CMK (cell line): Measurements from ENCODE around the gene CRB1.

ENCODE experiments used
- DNase-seq: peaks from one replicate; pipeline ENCODE4 v3.0.0-alpha.2; 2010; ENCODE audit warnings: low read depth

Gene CRB1

DNA sequence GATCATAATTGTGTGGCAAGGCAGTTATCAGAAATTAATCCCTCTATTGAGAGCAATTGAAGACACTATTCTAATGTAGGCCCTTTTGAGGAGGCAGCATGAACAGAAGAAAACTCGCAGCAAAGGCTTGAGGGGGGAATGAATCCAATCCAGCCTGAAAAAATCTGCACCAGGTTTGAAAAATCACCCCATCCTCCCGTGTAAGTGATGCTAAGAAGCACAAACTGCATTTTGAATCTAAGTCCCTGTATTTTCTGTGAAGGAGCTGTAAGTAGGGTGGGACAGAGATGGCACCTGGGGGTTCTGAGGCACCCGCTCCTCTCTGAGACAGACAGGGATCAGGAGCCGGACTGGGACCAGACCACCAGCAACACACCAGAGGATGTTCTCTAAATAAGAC lies at the start of gene CRB1:
Gene CRB1, plus strand, starts transcription at position 241 of the 400 bp plus-strand sequence. CDS start 161 bp downstream, outside the sequence.
- DNase-seq: no peak

DNA sequence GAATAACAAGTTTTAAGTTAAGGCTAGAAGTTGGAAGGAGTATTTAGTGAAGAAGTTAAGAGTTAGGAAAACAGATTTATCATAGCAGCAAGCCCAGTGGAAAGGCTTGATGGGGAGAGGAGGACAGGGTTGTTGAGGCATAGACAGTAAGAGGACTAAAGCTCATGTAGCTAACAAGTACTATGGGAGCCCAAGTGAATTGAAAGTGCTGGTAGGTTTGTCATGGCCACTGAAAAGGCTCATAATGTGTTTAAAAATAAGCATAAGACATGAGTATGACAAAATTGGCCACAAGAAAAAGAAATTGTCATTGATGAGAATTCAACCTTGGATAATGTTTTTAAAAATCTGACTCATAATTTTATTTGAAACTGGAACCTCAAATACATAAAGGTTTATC lies 49.2 kb upstream of the CRB1 start:
- DNase-seq: no peak

- no peak for DNase-seq
Observed at GRCh38 chr1:197222025-197222685, 45.9 kb upstream of the CRB1 start.

- DNase-seq: no peak
Observed at GRCh38 chr1:197222780-197223179, 45.3 kb upstream of the CRB1 start.

DNA sequence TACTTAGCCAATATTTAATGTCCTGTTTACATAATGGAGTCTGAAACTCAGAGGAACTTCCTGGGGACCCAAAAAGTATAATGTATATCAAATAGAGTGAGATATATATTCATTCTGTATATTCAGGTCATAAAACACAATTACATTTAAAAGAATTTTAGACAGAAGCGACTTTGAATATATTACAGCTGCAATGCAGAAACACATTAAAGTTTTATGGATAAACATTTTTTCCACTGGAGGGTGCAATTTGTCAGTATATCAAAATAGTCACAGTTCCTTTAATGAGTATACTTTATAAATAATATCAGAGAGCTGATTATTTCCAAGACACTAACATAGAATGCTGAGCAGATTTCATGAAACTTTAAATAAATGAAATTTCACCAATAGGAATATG lies 43.9 kb upstream of the CRB1 start:
- no peak for DNase-seq

GRCh38 chr1:197225611-197226010 lies 42.4 kb upstream of the CRB1 start:
- no peak for DNase-seq

DNA sequence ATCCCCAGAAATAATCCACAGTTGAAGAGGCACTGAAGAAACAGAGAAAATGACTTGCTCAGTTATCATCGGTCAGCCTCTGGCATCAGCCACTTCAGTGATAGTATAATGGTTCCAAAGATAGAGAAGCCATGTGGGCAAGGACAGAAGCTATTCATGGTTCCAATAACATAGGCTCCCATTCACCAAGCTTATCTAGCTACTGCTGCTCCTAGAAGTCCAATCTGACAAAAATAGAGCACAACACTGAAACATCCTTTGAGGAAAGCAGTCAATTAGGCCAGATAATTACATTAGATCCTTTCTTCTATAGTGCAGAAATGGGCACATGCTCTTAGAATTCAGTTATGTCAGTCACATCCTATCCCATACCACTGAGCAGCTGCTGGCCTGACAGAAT lies 33.5 kb upstream of the CRB1 start:
- no peak for DNase-seq

DNA sequence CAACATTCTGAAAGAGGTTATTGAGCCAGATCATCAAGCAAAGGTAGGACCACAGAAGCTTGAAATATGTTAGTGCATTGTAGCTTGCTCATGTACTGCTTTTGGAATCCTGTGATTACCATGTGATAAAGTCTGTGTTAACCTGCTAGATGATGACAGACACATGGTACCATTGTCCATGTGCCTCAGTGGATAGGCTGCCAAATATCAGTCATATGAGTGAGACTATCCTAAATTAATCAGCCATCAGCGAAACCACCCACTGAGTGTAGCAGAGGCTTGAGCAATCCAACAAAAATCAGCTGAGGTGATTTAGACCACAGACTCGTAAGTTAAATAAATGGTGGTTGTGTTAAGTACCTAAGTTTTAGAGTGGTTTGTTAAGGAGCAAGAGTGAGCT lies 32.7 kb upstream of the CRB1 start:
- DNase-seq: no peak

- no peak for DNase-seq
Observed at GRCh38 chr1:197247465-197247864, 20.6 kb upstream of the CRB1 start.

DNA sequence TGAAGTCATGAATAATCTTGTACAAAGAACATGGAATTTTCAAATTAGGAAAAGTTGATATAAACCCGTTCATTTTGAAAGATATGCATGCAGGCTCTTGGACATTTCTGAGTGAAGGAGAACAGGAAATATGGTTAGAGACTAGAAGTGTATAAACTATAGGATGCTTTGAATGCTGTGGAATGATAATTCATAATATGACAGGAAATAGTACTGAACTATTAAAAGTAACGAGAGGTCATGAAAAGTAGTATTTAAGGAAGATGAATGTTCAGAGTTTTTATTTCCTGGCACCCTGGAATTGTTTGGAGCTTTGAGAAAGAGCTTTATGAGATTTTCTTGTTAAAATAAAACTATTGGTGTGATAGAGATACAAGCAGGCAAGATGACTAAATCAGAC lies 18.7 kb upstream of the CRB1 start:
- no peak for DNase-seq

DNA sequence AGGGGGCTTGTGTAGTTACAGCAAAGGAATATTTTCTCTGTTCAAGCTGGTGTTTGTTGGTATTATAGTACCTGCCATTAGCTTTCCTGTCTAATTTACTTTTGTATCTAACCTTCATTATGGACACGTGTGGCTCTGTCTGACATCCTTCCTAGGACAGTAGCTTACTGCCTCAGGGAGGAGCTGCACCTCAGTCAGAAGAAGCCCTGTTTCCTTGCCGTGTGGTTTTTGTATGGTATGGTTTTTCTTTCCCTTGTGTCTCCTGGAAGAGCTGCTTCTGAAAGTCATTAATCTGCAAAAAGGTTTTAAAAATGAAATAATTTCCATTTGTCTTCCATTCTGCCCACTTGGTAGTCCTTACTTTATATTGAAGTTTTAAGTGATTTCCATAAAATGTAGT lies 17.4 kb upstream of the CRB1 start:
- DNase-seq: no peak

GRCh38 chr1:197252973-197253372 lies 15.1 kb upstream of the CRB1 start:
- no peak for DNase-seq

DNA sequence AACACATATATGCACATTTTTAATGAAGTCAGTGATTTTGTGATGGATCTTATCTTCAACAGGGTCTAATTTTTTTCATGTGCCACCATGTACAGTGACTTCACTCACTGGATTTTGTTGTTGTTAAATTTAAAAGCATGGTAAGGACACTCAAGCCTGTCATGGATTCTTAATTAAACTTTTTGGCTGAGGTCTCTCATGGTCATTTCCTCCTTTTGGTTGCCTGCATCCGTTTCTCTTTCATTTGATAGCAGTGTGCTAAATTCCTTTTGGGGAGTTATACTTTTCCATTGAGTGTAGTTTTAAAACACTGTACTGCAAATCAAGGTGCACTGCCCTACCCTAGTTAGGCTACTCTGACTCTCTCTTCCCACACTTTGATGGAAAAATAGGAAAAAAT lies 13.2 kb upstream of the CRB1 start:
- DNase-seq: no peak

GRCh38 chr1:197264936-197265567 lies 3.0 kb upstream of the CRB1 start:
- DNase-seq: no peak

DNA sequence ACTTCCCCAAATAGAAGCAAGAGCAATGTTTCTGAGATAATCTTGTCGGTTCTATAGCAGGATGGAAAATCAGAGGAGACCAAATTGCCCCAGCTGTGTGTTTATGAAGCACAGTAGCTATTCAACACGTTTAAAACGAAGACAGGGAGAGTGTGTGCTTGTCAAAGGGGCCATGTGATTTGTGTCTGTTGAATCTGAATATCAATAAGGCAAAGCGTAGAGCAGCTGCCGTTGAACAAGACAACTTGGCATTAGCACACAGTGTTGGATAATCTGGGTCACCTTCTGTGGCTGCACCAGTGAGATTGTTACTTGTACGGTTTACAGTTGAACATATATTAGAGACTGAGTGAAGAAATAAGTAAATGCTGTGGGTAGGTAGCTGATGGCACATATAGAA lies 1.0 kb downstream of the CRB1 start:
- DNase-seq: no peak

- DNase-seq: no peak
Observed at GRCh38 chr1:197272791-197273190, 4.7 kb downstream of the CRB1 start.

- no peak for DNase-seq
Observed at GRCh38 chr1:197277166-197277565, 9.1 kb downstream of the CRB1 start.

- DNase-seq: no peak
Observed at GRCh38 chr1:197284325-197284724, 16.3 kb downstream of the CRB1 start.

- no peak for DNase-seq
Observed at GRCh38 chr1:197284966-197285365, 16.9 kb downstream of the CRB1 start.

- DNase-seq: no peak
Observed at GRCh38 chr1:197285526-197286205, 17.6 kb downstream of the CRB1 start.

- no peak for DNase-seq
Observed at GRCh38 chr1:197286634-197287033, 18.6 kb downstream of the CRB1 start.

GRCh38 chr1:197287863-197288262 lies 19.8 kb downstream of the CRB1 start:
- DNase-seq: no peak

- no peak for DNase-seq
Observed at GRCh38 chr1:197302775-197303174, 34.7 kb downstream of the CRB1 start.

DNA sequence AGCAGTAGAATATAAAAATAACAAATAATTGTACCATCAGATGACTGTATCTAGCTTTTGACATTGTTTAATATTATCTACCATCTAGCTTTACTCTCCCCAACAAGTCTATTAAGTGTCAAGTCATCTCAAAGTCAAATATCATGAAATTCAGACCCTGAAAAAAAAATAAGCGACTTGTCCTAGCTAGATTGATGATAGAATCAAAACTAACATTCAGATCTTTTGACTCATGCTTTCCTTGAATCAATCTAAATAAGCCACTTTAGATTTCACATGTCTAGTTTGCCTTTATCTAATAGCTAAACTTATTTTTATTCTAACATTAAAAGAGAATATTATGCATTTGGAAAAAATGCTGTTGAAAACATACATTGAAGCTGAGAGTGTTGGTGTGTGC lies 35.4 kb downstream of the CRB1 start:
- no peak for DNase-seq
